NB4 (cell line): ENCODE measurements around the gene NCLN.

Experiments used
- POLR2A ChIP-seq: IDR thresholded peaks from 2 replicates; pipeline ENCODE4 v1.6.1; 2011; ENCODE audit warnings: mild to moderate bottlenecking; ENCODE audit not compliant: insufficient read length; ENCODE audit errors: extremely low read depth
- TF ChIP-seq, protein P1 (sequence below): IDR thresholded peaks from one replicate; pipeline ENCODE4 v1.5.1; 2012; ENCODE audit warnings: low read depth, low read length

DNA sequence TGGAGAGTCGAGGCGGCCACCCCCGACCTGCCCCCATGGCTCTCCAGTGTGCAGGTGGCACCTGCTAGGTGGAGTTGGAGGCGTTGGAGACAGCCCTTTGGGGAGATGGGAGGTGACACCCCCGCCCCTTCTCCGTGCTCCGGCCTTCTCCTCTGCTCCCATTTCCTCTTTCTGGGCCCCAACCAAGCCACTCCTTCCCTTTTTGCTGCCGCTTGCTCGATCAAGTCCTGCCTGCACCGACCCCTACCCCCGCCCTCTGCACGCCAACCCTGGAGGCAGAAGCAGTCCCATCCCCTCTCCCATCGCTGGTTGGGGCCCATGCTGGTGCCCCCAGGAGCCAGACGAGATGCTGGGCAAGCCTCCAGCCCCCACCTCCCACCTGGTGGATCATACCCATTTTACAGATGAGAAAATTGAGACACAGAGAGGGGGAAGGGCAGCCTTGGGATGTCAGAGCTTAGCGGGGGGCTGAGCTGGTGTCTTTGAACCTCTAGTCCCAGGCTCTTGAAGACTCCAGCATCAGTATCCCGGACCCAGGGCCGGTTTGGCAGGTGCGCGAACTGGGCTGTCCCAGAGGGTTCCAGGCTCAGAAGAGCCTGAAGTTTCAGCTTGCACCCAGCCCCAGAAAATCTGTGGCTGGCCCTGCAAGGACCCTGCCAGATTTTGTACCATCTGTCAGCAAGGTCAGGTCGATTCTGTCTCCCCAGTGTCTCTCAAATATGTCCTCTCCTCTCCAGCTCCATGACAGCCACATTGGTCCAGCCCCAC lies 39.6 kb upstream of the NCLN start:
- TF ChIP-seq, protein P1, sequence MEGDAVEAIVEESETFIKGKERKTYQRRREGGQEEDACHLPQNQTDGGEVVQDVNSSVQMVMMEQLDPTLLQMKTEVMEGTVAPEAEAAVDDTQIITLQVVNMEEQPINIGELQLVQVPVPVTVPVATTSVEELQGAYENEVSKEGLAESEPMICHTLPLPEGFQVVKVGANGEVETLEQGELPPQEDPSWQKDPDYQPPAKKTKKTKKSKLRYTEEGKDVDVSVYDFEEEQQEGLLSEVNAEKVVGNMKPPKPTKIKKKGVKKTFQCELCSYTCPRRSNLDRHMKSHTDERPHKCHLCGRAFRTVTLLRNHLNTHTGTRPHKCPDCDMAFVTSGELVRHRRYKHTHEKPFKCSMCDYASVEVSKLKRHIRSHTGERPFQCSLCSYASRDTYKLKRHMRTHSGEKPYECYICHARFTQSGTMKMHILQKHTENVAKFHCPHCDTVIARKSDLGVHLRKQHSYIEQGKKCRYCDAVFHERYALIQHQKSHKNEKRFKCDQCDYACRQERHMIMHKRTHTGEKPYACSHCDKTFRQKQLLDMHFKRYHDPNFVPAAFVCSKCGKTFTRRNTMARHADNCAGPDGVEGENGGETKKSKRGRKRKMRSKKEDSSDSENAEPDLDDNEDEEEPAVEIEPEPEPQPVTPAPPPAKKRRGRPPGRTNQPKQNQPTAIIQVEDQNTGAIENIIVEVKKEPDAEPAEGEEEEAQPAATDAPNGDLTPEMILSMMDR: no peak
- no peak for TF ChIP-seq POLR2A
